GM18951 (cell line): ENCODE measurements around the gene COL4A2.

Experiments used
- POLR2A ChIP-seq: IDR thresholded peaks from 4 replicates; pipeline ENCODE4 v1.6.1; 2011; ENCODE audit warnings: mild to moderate bottlenecking; ENCODE audit not compliant: insufficient read length, insufficient read depth; ENCODE audit errors: extremely low read depth
- in situ Hi-C: fragments of 300-500 bp; cut with MboI; formaldehyde crosslinking; loops from one replicate; pipeline ENCODE4 v1.12.0; 2022; ENCODE audit warnings: low sequenced_read_pairs, mixed read lengths, inconsistent platforms; ENCODE audit not compliant: unreplicated experiment

The COL4A2 gene

DNA sequence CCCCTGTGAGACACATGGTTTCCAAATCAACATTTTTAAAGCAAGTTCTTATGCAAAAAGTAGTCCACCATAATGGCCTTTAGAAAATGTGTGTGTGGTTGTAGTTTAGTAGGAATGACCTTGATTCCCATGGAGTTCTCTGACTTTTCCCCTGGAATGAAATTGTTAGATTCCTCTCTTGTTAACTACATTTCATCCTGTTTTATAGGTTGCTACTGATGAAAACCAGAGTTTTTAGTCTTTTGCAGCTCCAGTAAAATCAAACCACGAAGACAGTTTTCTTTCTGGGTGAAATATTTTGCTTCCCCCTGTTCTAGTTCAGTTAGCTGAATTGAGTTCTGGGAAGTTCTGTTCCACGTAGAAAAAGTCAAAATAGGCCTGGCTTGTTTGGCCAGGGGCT lies 146.7 kb downstream of the COL4A2 start:
- no peak for TF ChIP-seq POLR2A
- in situ Hi-C loops, result loop anchor here (25.0 kb wide), 1 partner anchor 359 kb away; no protein-coding TSS in a partner anchor

DNA sequence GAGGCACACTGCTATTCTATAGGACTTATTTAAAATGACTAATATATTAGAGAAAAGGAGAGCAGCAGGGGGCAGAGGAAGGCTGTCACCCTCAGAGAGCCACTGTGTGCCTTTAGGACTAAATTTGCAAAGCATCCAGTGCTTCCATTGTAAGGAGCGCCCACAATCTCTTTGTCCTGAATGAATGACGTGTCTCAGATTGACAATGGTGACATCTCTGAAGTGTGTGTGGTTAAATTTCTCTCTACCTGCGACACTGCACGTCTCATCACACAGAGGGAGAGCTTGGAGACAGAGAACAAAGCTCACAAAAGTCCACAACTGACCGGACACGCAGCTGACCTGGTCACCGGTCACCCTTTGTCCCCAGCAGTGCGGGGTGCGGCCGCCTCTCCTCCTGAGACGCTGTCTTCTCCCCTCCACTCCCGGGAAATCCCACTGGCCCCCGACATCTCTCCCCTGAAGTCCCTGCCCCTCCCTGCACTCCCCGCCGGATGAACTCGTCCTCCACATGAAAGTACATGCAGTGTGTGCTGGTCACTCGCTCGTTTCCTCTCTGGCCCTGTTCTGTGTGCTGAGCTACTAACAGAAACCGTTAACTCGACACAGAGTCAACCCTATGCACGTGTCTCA lies 147.3 kb downstream of the COL4A2 start:
- in situ Hi-C loops, result loop anchor here (25.0 kb wide), 1 partner anchor 358 kb away; no protein-coding TSS in a partner anchor
- TF ChIP-seq POLR2A, result no peak

DNA sequence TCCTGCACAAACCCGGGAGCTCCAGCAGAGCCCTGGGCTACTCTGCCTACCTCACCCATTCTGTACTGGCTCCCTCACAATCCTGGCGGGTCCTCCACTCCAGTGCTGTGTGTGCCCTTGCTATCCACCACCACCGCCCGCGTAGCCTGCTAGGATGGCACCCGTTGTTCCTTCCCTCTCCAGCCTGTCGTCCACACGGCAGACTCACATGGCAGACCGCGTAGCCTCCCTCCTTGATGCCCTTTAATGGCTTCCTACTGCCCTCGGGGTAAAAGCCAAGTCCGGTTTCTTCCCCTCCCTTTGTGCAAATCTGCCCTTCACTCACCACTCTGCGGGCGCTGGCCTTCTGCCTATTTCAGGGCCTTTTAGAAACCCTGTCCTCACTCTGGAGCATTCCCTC lies 147.9 kb downstream of the COL4A2 start:
- in situ Hi-C loops, result loop anchor here (25.0 kb wide), 1 partner anchor 357 kb away; no protein-coding TSS in a partner anchor
- no peak for TF ChIP-seq POLR2A

DNA sequence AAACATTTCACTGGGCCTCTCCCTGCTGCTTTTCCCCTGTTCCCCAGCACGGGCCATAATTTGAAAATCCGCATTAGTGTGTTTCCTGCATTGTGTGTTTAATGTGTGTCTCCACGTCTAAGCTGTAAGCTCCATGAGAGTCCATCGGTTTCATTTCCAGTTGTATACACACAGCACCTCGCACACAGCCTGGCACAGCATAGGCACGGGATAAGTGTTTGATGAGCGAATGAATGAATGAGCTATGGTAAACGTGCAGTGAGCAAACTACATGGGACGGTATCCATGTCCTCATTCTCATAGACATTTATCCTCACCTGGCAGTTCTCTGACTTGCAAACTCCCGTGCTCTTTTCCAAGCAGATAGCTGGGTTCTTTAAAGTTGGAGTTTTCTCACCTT lies 148.4 kb downstream of the COL4A2 start:
- in situ Hi-C loops, result loop anchor here (25.0 kb wide), 1 partner anchor 357 kb away; no protein-coding TSS in a partner anchor
- TF ChIP-seq POLR2A, result no peak

DNA sequence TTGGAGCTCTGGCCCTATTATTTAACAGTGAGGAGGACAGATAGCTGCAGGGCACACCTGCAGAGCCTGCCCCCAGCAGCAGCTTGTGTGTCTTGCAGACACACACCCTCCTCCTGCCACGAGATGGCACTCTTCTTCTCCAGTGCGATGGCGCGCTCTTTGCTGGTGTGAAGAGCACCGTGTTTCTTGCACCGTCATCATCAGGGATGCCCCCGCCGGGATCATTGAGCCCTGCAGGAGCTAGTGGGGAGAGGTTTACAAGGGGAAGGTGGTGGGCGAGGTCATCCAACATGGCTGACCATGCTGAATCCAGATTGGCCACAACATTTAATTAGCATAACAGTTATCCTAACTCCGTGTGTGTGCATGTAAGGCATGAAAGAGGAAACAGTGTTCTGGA lies 148.9 kb downstream of the COL4A2 start:
- in situ Hi-C loops, result loop anchor here (25.0 kb wide), 1 partner anchor 356 kb away; no protein-coding TSS in a partner anchor
- TF ChIP-seq POLR2A, result no peak

DNA sequence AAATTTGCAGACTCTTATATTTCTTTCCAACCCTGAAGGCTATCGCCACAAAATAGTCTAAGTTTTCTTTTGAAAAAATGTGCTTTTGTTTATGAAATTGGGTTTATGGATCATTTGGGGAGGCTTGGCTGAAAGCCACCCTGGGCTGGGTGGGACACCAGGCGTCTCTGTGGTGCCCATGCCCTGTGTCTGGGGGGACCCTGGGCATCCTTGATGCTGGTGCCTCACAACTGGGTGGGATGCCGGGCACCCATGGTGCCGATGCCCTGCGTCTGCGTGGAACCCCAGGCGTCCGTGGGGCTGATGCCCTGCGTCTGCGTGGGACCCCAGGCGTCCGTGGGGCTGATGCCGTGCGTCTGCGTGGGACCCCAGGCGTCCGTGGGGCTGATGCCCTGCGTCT lies 149.5 kb downstream of the COL4A2 start:
- no peak for TF ChIP-seq POLR2A
- in situ Hi-C loops, result loop anchor here (25.0 kb wide), 1 partner anchor 356 kb away; no protein-coding TSS in a partner anchor

DNA sequence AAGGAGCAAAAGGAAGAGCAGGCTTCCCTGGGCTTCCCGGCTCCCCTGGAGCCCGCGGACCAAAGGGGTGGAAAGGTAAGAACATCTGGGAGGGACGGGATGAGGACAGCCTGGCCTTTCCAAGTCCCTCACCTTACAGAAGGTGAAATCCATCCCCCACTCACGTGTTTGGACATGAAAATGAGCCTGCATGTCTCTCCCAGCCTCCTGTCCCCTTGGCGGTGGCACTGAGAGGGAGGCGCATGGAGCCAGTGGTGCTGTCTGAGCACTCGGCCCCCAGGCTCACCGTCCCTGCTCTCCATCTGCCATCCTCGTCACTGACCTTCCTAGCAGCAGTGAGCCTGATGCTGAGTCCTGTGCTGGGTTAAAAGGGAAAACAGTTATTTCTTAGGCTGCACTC lies 150.3 kb downstream of the COL4A2 start:
- in situ Hi-C loops, result loop anchor here (25.0 kb wide), 1 partner anchor 355 kb away; no protein-coding TSS in a partner anchor
- no peak for TF ChIP-seq POLR2A

DNA sequence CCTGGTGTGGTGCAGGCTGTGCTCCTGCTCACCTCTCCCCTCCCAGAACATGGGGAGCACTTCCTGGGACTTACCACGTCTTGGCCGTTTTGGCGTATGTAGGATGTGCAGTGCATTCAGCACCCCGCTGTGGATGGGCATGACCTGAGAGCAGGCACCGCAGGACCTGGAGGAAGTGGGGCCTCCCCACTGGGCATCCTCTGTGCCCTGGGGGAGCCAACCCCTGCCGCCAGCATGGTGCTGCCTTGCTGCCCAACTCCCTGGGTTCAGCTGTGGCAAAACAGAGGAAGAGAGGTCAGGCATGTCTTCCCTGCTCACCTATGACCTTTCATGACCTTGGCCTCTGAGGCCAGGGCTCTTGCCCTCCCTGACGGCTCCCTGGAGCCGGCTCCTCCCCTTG lies 150.9 kb downstream of the COL4A2 start:
- in situ Hi-C loops, result loop anchor here (25.0 kb wide), 1 partner anchor 354 kb away; no protein-coding TSS in a partner anchor
- no peak for TF ChIP-seq POLR2A

DNA sequence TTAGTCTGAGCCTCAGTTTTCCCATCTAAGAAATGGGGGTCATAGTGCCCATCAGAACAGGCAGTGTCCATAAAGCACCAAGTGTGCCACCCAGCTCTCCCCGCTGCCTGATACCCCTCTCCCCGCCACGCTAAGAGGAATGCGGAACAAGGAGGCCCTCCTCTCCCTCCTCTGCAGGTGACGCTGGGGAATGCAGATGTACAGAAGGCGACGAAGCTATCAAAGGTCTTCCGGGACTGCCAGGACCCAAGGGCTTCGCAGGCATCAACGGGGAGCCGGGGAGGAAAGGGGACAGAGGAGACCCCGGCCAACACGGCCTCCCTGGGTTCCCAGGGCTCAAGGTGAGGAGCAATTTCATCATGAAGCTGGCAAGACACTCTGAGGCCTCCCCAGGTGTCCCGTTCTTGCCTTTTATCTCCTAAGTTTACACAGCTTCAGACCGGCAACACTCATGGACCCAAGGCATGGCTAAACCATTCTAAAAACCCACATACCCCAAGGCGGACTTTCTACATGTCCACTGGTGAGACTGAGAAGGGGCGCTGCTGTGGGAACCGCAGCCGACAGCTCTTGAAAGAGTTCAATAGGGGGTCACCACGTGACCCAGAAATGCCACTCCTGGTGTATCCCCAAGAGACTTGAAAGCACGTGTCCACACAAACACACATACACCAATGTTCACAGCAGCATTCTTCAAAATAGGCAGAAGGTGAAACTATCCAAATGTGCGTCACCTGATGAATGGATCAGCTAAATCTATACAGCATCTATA lies 151.7 kb downstream of the COL4A2 start:
- TF ChIP-seq POLR2A, result no peak
- in situ Hi-C loops, result loop anchor here (25.0 kb wide), 1 partner anchor 354 kb away; no protein-coding TSS in a partner anchor

DNA sequence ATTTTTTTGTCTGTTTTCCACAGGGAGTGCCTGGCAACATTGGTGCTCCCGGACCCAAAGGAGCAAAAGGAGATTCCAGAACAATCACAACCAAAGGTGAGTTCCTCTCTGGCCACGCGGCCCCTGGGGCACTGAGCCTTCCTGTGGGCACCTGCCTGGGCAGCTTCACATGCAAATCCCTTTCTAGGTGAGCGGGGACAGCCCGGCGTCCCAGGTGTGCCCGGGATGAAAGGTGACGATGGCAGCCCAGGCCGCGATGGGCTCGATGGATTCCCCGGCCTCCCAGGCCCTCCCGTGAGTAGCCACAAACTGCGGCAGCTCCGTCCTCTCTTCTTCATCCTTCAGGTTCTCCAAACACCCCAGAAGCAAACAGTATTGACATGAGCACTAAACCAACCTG lies 155.0 kb downstream of the COL4A2 start:
- TF ChIP-seq POLR2A, result no peak
- in situ Hi-C loops, result loop anchor here (25.0 kb wide), 1 partner anchor 350 kb away; no protein-coding TSS in a partner anchor

DNA sequence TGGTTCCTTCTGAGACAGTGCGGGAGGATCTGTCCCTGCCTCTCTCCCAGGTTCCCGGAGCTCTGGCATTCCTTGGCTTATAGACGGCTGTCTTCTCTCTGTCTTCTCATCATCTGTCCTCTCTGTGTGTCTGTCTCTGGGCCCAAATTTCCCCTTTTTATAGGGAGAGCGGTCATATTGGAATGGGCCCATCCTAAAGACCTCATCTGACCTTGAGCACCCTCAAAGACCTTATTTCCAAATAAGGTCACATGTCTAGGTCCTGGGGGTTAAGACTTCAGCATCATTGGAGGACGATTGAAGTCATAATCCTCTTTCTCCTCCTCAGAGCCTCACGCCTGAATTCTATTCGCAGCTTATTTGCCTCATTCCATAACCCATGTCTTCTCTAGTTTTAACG lies 156.1 kb downstream of the COL4A2 start:
- in situ Hi-C loops, result loop anchor here (25.0 kb wide), 1 partner anchor 349 kb away; no protein-coding TSS in a partner anchor
- TF ChIP-seq POLR2A, result no peak

DNA sequence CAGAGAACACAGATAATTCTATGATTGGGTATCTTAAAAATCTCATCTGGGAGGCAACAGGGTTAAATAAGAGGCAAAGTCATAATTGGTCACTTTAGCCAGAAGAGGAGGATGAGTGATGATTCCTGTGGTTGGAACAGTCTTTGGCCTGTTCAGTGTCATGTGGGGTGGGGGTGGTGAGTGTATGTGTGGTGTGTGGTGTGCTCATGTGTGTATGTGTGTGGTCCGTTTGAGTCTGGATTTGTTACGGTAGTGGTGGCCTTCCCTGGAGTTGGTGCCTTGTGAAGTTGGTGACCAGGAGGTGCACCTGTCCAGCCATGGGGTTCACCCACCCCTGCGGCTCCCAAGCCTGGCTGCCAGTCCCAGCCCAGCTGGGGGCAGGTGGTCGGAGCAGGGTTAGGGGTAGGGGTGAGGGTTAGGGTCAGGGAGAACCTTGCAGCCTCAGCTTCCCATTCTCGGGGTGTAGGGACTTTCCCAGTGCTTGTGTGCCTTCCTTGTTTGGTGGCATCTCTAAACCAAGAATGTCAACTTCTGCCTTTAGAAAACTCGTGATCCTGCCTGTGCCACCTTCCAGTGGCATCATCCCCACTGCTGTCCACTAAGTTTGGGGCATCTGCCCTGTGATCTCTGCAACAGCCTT lies 156.9 kb downstream of the COL4A2 start:
- in situ Hi-C loops, result loop anchor here (25.0 kb wide), 1 partner anchor 348 kb away; no protein-coding TSS in a partner anchor

More for the DNA sequence above, 156.9 kb downstream of the COL4A2 start:
- TF ChIP-seq POLR2A, result no peak
